Keratinocyte (primary cell): Measurements from ENCODE around the gene IFNB1. TPM values are rescaled to one million over a fixed set of nuclear protein-coding genes. Genes with fewer than 3 reads are reported as not detected.

Experiments used
- DNase-seq: peaks from one replicate; pipeline ENCODE4 v3.0.0-alpha.2; 2011; ENCODE audit warnings: low read depth, missing footprints, low spot score
- FAIRE-seq: peaks from 2 replicates; lab custom pipeline; 2011; peaks lifted over from hg19 to GRCh38; lab: Jason Lieb, UNC
- H2AFZ ChIP-seq: 2 replicates; pipeline ENCODE4 v1.6.0; 2012; ENCODE audit warnings: low read length, control low read depth, inconsistent platforms; ENCODE audit not compliant: control insufficient read depth
- H3K27ac ChIP-seq: 2 replicates; pipeline ENCODE4 v1.5.1; 2011; ENCODE audit warnings: low read length; ENCODE audit not compliant: control insufficient read depth, insufficient read depth
- H3K27me3 ChIP-seq: 3 replicates; pipeline ENCODE4 v1.6.0; 2011; ENCODE audit warnings: low read length; ENCODE audit not compliant: control insufficient read depth, insufficient read depth; ENCODE audit errors: extremely low read depth
- H3K36me3 ChIP-seq, 2 experiments: 2 replicates in 1 of 2; 3 replicates in 1 of 2; pipeline ENCODE4 v1.5.1; 2011; ENCODE audit warnings: low read length in 2 of 2, mild to moderate bottlenecking in 1 of 2; ENCODE audit not compliant: control insufficient read depth in 2 of 2, insufficient read depth in 2 of 2; ENCODE audit errors: extremely low read depth in 1 of 2
- H3K4me1 ChIP-seq: 3 replicates; pipeline ENCODE4 v1.5.1; 2011; ENCODE audit warnings: low read length; ENCODE audit not compliant: control insufficient read depth, insufficient read depth; ENCODE audit errors: extremely low read depth
- H3K4me2 ChIP-seq: 3 replicates; pipeline ENCODE4 v1.6.0; 2011; ENCODE audit warnings: low read depth, low read length; ENCODE audit not compliant: control insufficient read depth, insufficient read depth; ENCODE audit errors: extremely low read depth
- H3K4me3 ChIP-seq, 3 experiments: fragments of 200-600 bp in 1 of 3; sonication (generic) in 1 of 3; 2 replicates in 2 of 3; 3 replicates in 1 of 3; pipeline ENCODE4 v1.5.1; 2011 to 2016; ENCODE audit warnings: low read length in 3 of 3, mild to moderate bottlenecking in 3 of 3, control low read depth in 2 of 3, inconsistent platforms in 1 of 3, low read depth in 1 of 3, mixed read lengths in 1 of 3, mixed run types in 1 of 3, moderate library complexity in 1 of 3; ENCODE audit not compliant: control insufficient read depth in 2 of 3, insufficient read depth in 2 of 3; ENCODE audit errors: extremely low read depth in 1 of 3
- H3K79me2 ChIP-seq: 2 replicates; pipeline ENCODE4 v1.6.0; 2012; ENCODE audit warnings: low read length; ENCODE audit not compliant: control insufficient read depth, insufficient read depth
- H3K9ac ChIP-seq: 3 replicates; pipeline ENCODE4 v1.6.0; 2011; ENCODE audit warnings: low read length; ENCODE audit not compliant: control insufficient read depth, insufficient read depth; ENCODE audit errors: extremely low read depth
- H3K9me1 ChIP-seq: 3 replicates; pipeline ENCODE4 v1.6.0; 2011; ENCODE audit warnings: low read length; ENCODE audit not compliant: control insufficient read depth, insufficient read depth; ENCODE audit errors: extremely low read depth
- H3K9me3 ChIP-seq: 2 replicates; pipeline ENCODE4 v1.5.1; 2012; ENCODE audit warnings: low read depth, low read length; ENCODE audit not compliant: control insufficient read depth
- H4K20me1 ChIP-seq: 3 replicates; pipeline ENCODE4 v1.6.0; 2011; ENCODE audit warnings: low read length; ENCODE audit not compliant: control insufficient read depth, insufficient read depth; ENCODE audit errors: extremely low read depth
- CTCF ChIP-seq, 3 experiments: IDR thresholded peaks in 1 of 3; conservative IDR thresholded peaks in 1 of 3; optimal IDR thresholded peaks in 1 of 3; 2 replicates in 2 of 3; 3 replicates in 1 of 3; pipeline versions ENCODE3 to v1.5.1; 2011; ENCODE audit warnings: low read length in 3 of 3, mild to moderate bottlenecking in 3 of 3, moderate library complexity in 2 of 3, control low read depth in 1 of 3, inconsistent platforms in 1 of 3; ENCODE audit not compliant: insufficient read depth in 2 of 3; ENCODE audit errors: extremely low read depth in 1 of 3
- EZH2 ChIP-seq: IDR thresholded peaks from one replicate; pipeline ENCODE4 v1.6.1; 2012; ENCODE audit warnings: inconsistent platforms, mild to moderate bottlenecking, low read length, moderate library complexity
- dilution Hi-C: fragments of 300-500 bp; cut with MboI; formaldehyde crosslinking; loops from one replicate; pipeline ENCODE4 v1.7.0; 2020; ENCODE audit warnings: low sequenced_read_pairs; ENCODE audit not compliant: extremely low pct_ligation_motif_present
- polyA plus RNA-seq, 5 experiments: library from polyadenylated mRNA; depleted of rRNA in 3 of 5; stranded (reverse) in 3 of 5; stranded (forward) in 1 of 5; unstranded in 1 of 5; fragments of >200 nt; gene quantifications; 1 replicate in 1 of 5; 2 replicates in 3 of 5; 3 replicates in 1 of 5; pipeline versions ENCODE4 v1.2.1 to v1.2.3, GENCODE V29; 2011 to 2012; ENCODE audit warnings: missing spikeins in 2 of 5, low read depth in 1 of 5, low replicate concordance in 1 of 5

The IFNB1 gene
- polyA plus RNA-seq, 1 donor (not counting 4 experiments of a cell fraction or from before 2014, with no cell fraction given) = 0.07 TPM

GRCh38 chr9:21039302-21039701, 38.4 kb downstream of the IFNB1 start:
- Histone ChIP-seq H3K27ac (no peak overlapping the region), H3K9me3 (no peaks in the 10 kb centered on the region), H3K79me2 (no peaks in the 10 kb centered on the region), H3K4me3 (no peak overlapping the region), H3K9ac (no peak overlapping the region), H3K27me3 (no peaks in the 10 kb centered on the region), H3K4me1 (no peaks in the 10 kb centered on the region), H4K20me1 (no peaks in the 10 kb centered on the region), H3K9me1 (no peaks in the 10 kb centered on the region), H3K4me2 (no peak overlapping the region), H2AFZ (no peak overlapping the region), H3K36me3 (no peaks in the 10 kb centered on the region)
- DNase-seq (no peak), FAIRE-seq (no peak)
- dilution Hi-C loops = no loop called here
- TF ChIP-seq CTCF (optimal IDR thresholded peaks at IDR 0.05 in 1 of 3, IDR thresholded peaks at IDR 0.05 in 1 of 3, conservative IDR thresholded peaks at IDR 0.05 in 1 of 3; ENCODE audit: extremely low read depth in 1 of 3, insufficient read depth in 2 of 3, low read length in 3 of 3) = no peak
- no peak for TF ChIP-seq EZH2

GRCh38 chr9:21037278-21037677, 40.5 kb downstream of the IFNB1 start:
- Histone ChIP-seq H3K36me3 (no peaks in the 10 kb centered on the region), H3K9ac (no peak overlapping the region), H3K79me2 (no peaks in the 10 kb centered on the region), H4K20me1 (no peaks in the 10 kb centered on the region), H3K27ac (no peak overlapping the region), H3K27me3 (no peaks in the 10 kb centered on the region), H3K4me1 (no peaks in the 10 kb centered on the region), H2AFZ (no peak overlapping the region), H3K4me2 (no peak overlapping the region), H3K4me3 (no peak overlapping the region), H3K9me1 (no peaks in the 10 kb centered on the region), H3K9me3 (no peaks in the 10 kb centered on the region)
- no peak for FAIRE-seq
- no peak for TF ChIP-seq CTCF (optimal IDR thresholded peaks at IDR 0.05 in 1 of 3, IDR thresholded peaks at IDR 0.05 in 1 of 3, conservative IDR thresholded peaks at IDR 0.05 in 1 of 3; ENCODE audit: extremely low read depth in 1 of 3, insufficient read depth in 2 of 3, low read length in 3 of 3)
- no peak for TF ChIP-seq EZH2
- DNase-seq = no peak
- dilution Hi-C loops = no loop called here
